Naive B cell (primary cell): ENCODE results near the gene CCL17. TPM values are rescaled to one million over a fixed set of nuclear protein-coding genes. Genes with fewer than 3 reads are reported as not detected.

ENCODE experiments used
- ATAC-seq, 2 donors: fragments of 150-1000 bp; cut with Tn5 transposase; 2 replicates each; pipeline ENCODE4 v1.10.0; 2021; ENCODE audit warnings: low read depth in 2 of 2, mild to moderate bottlenecking in 2 of 2, moderate library complexity in 2 of 2
- DNase-seq: peaks from one replicate; pipeline ENCODE4 v3.0.0; 2022
- H3K27ac Mint-ChIP-seq, 6 donors: one replicate each; pipeline ENCODE4 v1.8.0; 2020 to 2022; ENCODE audit warnings: mild to moderate bottlenecking in 6 of 6, mixed read lengths in 6 of 6, moderate library complexity in 5 of 6, inconsistent platforms in 2 of 6
- H3K27me3 Mint-ChIP-seq, 3 donors: one replicate each; pipeline ENCODE4 v1.8.0; 2021 to 2022; ENCODE audit warnings: mixed read lengths in 3 of 3, mild to moderate bottlenecking in 1 of 3
- H3K36me3 Mint-ChIP-seq, 2 donors: one replicate each; pipeline ENCODE4 v1.8.0; 2020 to 2022; ENCODE audit warnings: mixed read lengths in 2 of 2, inconsistent platforms in 1 of 2, mild to moderate bottlenecking in 1 of 2
- H3K4me1 Mint-ChIP-seq, 3 donors: one replicate each; pipeline ENCODE4 v1.8.0; 2020 to 2022; ENCODE audit warnings: mixed read lengths in 3 of 3, inconsistent platforms in 1 of 3, mild to moderate bottlenecking in 1 of 3, moderate library complexity in 1 of 3
- H3K4me3 Mint-ChIP-seq, 8 donors: one replicate each; pipeline ENCODE4 v1.8.0; 2020 to 2022; ENCODE audit warnings: mild to moderate bottlenecking in 8 of 8, mixed read lengths in 8 of 8, moderate library complexity in 8 of 8, inconsistent platforms in 2 of 8
- H3K9me3 Mint-ChIP-seq, 7 donors: one replicate each; pipeline ENCODE4 v1.8.0; 2020 to 2022; ENCODE audit warnings: mixed read lengths in 7 of 7, mild to moderate bottlenecking in 5 of 7, inconsistent platforms in 2 of 7, moderate library complexity in 1 of 7
- polyA plus RNA-seq, 6 donors: library from polyadenylated mRNA; unstranded; fragments of 300-500 nt; fragmentation: Illumina TruSeq; gene quantifications; one replicate each; pipeline ENCODE4 v1.2.3, GENCODE V29; 2021; ENCODE audit warnings: low read depth in 6 of 6

CCL17 gene
- polyA plus RNA-seq, 6 donors from 2014 or later: not detected

- no peak for DNase-seq
- Mint-ChIP-seq H3K27ac (peak overlapping the region in 4 of 6 donors; percentile 26 to 93 (median 65)), H3K27me3 (peaks cover 7 to 19% (median 8%) of the 10 kb centered on the region in 3 donors), H3K4me1 (peaks cover 50 to 63% (median 52%) of the 10 kb centered on the region in 3 donors), H3K36me3 (no peaks in the 10 kb centered on the region), H3K9me3 (peaks cover 0 to 1% (median 0%) of the 10 kb centered on the region in 7 donors), H3K4me3 (peak overlapping the region in 2 of 8 donors; percentile 69 to 88)
- no peak for ATAC-seq
Observed at GRCh38 chr16:57412584-57412983, 8.0 kb downstream of the CCL17 start.

GRCh38 chr16:57413301-57413730, 8.7 kb downstream of the CCL17 start:
- Mint-ChIP-seq H3K36me3 (no peaks in the 10 kb centered on the region), H3K27ac (peak overlapping the region; percentile 56 to 93 (median 68)), H3K9me3 (peaks cover 0 to 1% (median 0%) of the 10 kb centered on the region in 7 donors), H3K4me1 (peaks cover 50 to 68% (median 56%) of the 10 kb centered on the region in 3 donors), H3K27me3 (peaks cover 7 to 19% (median 8%) of the 10 kb centered on the region in 3 donors), H3K4me3 (peak overlapping the region in 6 of 8 donors; percentile 24 to 88 (median 56))
- DNase-seq (peak; percentile 86), ATAC-seq (peak; percentile 97 to 98)

GRCh38 chr16:57413733-57414132, 9.2 kb downstream of the CCL17 start:
- DNase-seq (no peak), ATAC-seq (peak; percentile 13 to 20)
- H3K36me3 Mint-ChIP-seq: no peaks in the 10 kb centered on the region
- peaks cover 0 to 1% (median 0%) of the 10 kb centered on the region in 7 donors for H3K9me3 Mint-ChIP-seq
- H3K4me3 Mint-ChIP-seq: peak overlapping the region in 6 of 8 donors; percentile 24 to 88 (median 56)
- peak overlapping the region; percentile 56 to 93 (median 68) for H3K27ac Mint-ChIP-seq
- peaks cover 7 to 18% (median 7%) of the 10 kb centered on the region in 3 donors for H3K27me3 Mint-ChIP-seq
- peaks cover 53 to 72% (median 60%) of the 10 kb centered on the region in 3 donors for H3K4me1 Mint-ChIP-seq

- no peaks in the 10 kb centered on the region for H3K9me3 Mint-ChIP-seq
- no peaks in the 10 kb centered on the region for H3K36me3 Mint-ChIP-seq
- DNase-seq (no peak), ATAC-seq (no peak)
- H3K4me1 Mint-ChIP-seq: peaks cover 49 to 63% (median 49%) of the 10 kb centered on the region in 3 donors
- H3K4me3 Mint-ChIP-seq: peak overlapping the region in 1 of 8 donors; percentile 37
- H3K27me3 Mint-ChIP-seq: peaks cover 0 to 2% (median 0%) of the 10 kb centered on the region in 3 donors
- H3K27ac Mint-ChIP-seq: peak overlapping the region in 3 of 6 donors; percentile 52 to 79 (median 63)
Observed at GRCh38 chr16:57416084-57416483, 11.5 kb downstream of the CCL17 start.

- peaks cover 33 to 38% (median 33%) of the 10 kb centered on the region in 3 donors for H3K4me1 Mint-ChIP-seq
- H3K27me3 Mint-ChIP-seq: no peaks in the 10 kb centered on the region
- H3K36me3 Mint-ChIP-seq: no peaks in the 10 kb centered on the region
- ATAC-seq (no peak), DNase-seq (no peak)
- H3K9me3 Mint-ChIP-seq: no peaks in the 10 kb centered on the region
- H3K4me3 Mint-ChIP-seq: peak overlapping the region in 1 of 8 donors; percentile 60
- H3K27ac Mint-ChIP-seq: peak overlapping the region in 2 of 6 donors; percentile 54 to 66
Observed at GRCh38 chr16:57419506-57419905, 14.9 kb downstream of the CCL17 start.

- no peak overlapping the region for H3K27ac Mint-ChIP-seq
- peaks cover 9 to 21% (median 11%) of the 10 kb centered on the region in 3 donors for H3K4me1 Mint-ChIP-seq
Observed at GRCh38 chr16:57422026-57422944, 17.7 kb downstream of the CCL17 start.

GRCh38 chr16:57423152-57423551, 18.6 kb downstream of the CCL17 start:
- no peak for DNase-seq
- peaks cover 7 to 14% (median 7%) of the 10 kb centered on the region in 3 donors for H3K4me1 Mint-ChIP-seq
- H3K4me3 Mint-ChIP-seq: no peak overlapping the region
- H3K27me3 Mint-ChIP-seq: no peaks in the 10 kb centered on the region
- no peak overlapping the region for H3K27ac Mint-ChIP-seq
- ATAC-seq: no peak
- H3K36me3 Mint-ChIP-seq: peaks cover 8 to 10% of the 10 kb centered on the region in 2 donors
- H3K9me3 Mint-ChIP-seq: peaks cover 0 to 1% (median 0%) of the 10 kb centered on the region in 7 donors

More at GRCh38 chr16:57422026-57422944, 17.7 kb downstream of the CCL17 start:
- no peak overlapping the region for H3K4me3 Mint-ChIP-seq
- H3K27me3 Mint-ChIP-seq: no peaks in the 10 kb centered on the region
- no peak for DNase-seq
- ATAC-seq: no peak
- no peaks in the 10 kb centered on the region for H3K9me3 Mint-ChIP-seq
- H3K36me3 Mint-ChIP-seq: peaks cover 2 to 3% of the 10 kb centered on the region in 2 donors

- Mint-ChIP-seq H3K4me3 (no peak overlapping the region), H3K9me3 (peaks cover 0 to 1% (median 0%) of the 10 kb centered on the region in 7 donors), H3K36me3 (peaks cover 18 to 20% of the 10 kb centered on the region in 2 donors), H3K27me3 (no peaks in the 10 kb centered on the region), H3K4me1 (peaks cover 0 to 2% (median 0%) of the 10 kb centered on the region in 3 donors), H3K27ac (no peak overlapping the region)
- ATAC-seq (no peak), DNase-seq (no peak)
Observed at GRCh38 chr16:57424583-57424982, 20.0 kb downstream of the CCL17 start.

- Mint-ChIP-seq H3K27me3 (no peaks in the 10 kb centered on the region), H3K4me3 (no peak overlapping the region), H3K9me3 (peaks cover 0 to 1% (median 0%) of the 10 kb centered on the region in 7 donors), H3K27ac (no peak overlapping the region), H3K4me1 (no peaks in the 10 kb centered on the region), H3K36me3 (peaks cover 35 to 36% of the 10 kb centered on the region in 2 donors)
- ATAC-seq: no peak
- no peak for DNase-seq
Observed at GRCh38 chr16:57426356-57426755, 21.8 kb downstream of the CCL17 start.

GRCh38 chr16:57427307-57427706, 22.7 kb downstream of the CCL17 start:
- Mint-ChIP-seq H3K27ac (peak overlapping the region in 3 of 6 donors; percentile 54 to 86 (median 86)), H3K36me3 (peaks cover 38 to 40% of the 10 kb centered on the region in 2 donors), H3K27me3 (no peaks in the 10 kb centered on the region), H3K4me3 (no peak overlapping the region), H3K9me3 (peaks cover 0 to 1% (median 0%) of the 10 kb centered on the region in 7 donors), H3K4me1 (no peaks in the 10 kb centered on the region)
- no peak for ATAC-seq
- DNase-seq: no peak

- Mint-ChIP-seq H3K4me3 (no peak overlapping the region), H3K9me3 (peaks cover 0 to 1% (median 0%) of the 10 kb centered on the region in 7 donors), H3K27me3 (no peaks in the 10 kb centered on the region), H3K36me3 (peaks cover 38 to 40% of the 10 kb centered on the region in 2 donors), H3K4me1 (no peaks in the 10 kb centered on the region), H3K27ac (peak overlapping the region in 1 of 6 donors; percentile 86)
- no peak for ATAC-seq
- DNase-seq: no peak
Observed at GRCh38 chr16:57427824-57428223, 23.3 kb downstream of the CCL17 start.

- no peak overlapping the region for H3K4me3 Mint-ChIP-seq
- H3K27ac Mint-ChIP-seq: no peak overlapping the region
- ATAC-seq: no peak
- no peaks in the 10 kb centered on the region for H3K4me1 Mint-ChIP-seq
- no peaks in the 10 kb centered on the region for H3K27me3 Mint-ChIP-seq
- H3K36me3 Mint-ChIP-seq: peaks cover 38 to 59% of the 10 kb centered on the region in 2 donors
- DNase-seq: no peak
- H3K9me3 Mint-ChIP-seq: peaks cover 0 to 1% (median 0%) of the 10 kb centered on the region in 7 donors
Observed at GRCh38 chr16:57430955-57431354, 26.4 kb downstream of the CCL17 start.

GRCh38 chr16:57432505-57432904, 27.9 kb downstream of the CCL17 start:
- Mint-ChIP-seq H3K27ac (peak overlapping the region in 1 of 6 donors; percentile 33), H3K9me3 (peaks cover 0 to under 1% (median 0%) of the 10 kb centered on the region in 7 donors), H3K27me3 (no peaks in the 10 kb centered on the region), H3K36me3 (peaks cover 33 to 55% of the 10 kb centered on the region in 2 donors), H3K4me1 (no peaks in the 10 kb centered on the region), H3K4me3 (no peak overlapping the region)
- DNase-seq: no peak
- no peak for ATAC-seq
